ENCODE data around the gene NTRK2. TPM values are rescaled to one million over a fixed set of nuclear protein-coding genes. Genes with fewer than 3 reads are reported as not detected.
"Not testable (repeated sequence)": the region's sequence is repeated elsewhere in the genome, so short reads cannot be mapped to it uniquely, and the experiment has no call there.

NTRK2 gene
- total RNA-seq, 1 donor from 2014 or later = 0.38 TPM

DNA sequence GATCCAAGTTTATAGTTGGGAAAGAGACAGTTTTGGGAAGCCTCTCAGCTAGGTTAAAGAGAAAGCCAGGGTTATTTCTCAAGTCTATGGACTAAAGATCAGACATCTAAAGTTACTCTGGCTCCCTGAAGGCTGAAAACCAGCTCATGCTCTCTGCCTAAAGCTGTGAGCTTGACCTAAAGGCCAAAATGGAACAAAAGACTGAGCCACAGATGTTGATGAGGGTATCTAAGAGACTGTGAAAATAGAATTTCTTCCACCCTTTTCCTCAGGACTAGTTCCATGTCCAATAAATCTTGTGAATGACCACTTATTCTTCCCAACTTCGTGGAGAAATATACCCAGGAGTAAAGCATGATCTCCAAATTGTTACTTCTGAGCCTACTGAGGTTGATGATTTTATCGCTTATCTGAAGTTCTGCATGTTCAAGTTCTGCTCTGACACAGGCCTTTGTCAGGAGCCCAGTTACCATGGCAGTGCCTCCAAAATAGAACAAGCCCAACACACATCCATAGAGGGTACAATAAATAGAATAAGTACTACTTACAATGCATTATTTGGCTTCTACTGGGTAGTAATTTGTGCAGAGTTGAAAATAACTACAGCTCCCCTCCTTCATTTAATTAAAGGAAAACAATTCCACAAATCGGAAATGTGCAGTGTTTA is 373.6 kb downstream of the NTRK2 start:
- no peak for DNase-seq (ENCODE audit: low spot score)
- ATAC-seq = no peak

DNA sequence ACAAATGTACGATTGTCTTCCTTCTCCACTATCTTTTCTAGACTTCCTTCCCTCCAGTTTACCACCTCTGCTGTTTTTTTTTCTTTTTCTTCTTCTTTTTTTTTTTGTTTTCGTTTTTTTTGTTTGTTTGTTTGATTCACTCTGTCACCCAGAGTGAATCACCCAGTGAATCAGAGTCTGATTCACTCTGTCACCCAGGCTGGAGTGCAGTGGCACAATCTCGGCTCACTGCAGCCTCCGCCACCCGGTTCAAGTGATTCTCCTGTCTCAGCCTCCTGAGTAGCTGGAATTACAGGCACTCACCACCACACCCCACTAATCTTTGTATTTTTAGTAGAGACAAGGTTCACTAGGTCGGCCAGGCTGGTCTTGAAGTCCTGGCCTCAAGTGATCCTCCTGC is 375.7 kb downstream of the NTRK2 start:
- no peak for ATAC-seq
- no peak for DNase-seq (ENCODE audit: low spot score)

DNA sequence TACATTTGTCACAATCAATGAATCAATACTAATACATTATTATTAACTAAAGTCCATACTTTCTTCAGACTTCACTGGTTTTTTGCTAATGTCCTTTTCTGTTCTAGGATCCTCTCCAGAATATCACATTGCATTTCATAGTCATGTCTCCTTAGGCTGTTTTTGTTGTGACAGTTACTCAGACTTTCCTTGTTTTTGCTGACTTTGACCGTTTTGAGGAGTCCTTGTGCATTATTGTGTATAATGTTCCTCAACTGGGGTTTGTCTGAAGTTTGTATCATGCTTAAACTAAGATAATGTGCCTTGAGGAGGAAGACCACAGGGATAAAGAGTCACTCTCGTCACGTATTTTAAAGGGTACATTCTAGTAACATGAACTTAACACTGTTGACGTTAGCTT is 376.9 kb downstream of the NTRK2 start:
- DNase-seq (ENCODE audit: low spot score) (no peak), ATAC-seq (no peak)

DNA sequence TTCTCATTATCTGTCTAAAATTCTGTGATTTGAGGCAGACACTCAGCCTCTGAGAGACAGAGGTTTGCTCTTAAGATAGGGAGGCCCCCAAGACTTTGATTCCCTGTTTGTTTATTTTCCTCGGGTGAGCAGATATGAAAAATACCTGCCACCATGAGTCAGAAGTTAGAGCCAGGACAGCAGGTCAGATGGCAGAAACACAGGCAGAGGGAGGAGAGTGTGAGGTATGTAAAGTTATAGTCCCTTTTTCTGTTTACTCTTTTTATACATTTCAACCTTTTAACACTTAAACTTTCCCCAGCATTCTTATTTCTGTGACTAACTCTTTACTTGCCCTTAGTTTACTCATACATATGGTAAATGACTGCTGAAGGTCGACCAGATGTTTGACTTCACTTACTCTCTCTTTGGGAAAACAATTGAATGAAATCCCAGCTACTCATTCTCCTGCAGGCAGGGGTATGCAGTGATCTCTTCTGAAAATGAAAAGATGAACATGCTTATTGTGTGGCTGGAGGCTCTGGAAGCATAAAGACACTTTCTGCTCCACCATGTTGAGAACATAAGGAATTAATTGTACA is 383.8 kb downstream of the NTRK2 start:
- DNase-seq (ENCODE audit: low spot score) (no peak), ATAC-seq (no peak)

DNA sequence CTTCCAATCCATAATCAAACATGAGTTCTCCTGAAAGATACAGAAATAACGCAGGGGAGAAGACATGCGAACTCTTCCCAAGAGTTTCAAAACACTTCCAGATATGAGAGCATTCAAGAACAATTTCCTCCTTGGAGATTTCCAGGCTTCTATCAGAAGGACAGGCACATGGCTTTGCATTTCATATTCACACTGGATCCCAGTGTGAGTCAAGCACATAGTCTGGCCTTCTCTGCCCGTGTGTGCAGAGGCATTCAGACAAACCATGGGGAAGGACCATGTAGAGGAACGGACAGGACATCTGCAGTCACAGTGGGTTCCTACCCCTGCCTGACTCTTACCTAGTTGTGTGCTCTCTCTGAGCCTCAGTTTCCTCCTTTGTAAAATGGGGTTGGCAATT is 384.5 kb downstream of the NTRK2 start:
- DNase-seq (ENCODE audit: low spot score) = no peak
- ATAC-seq = no peak

DNA sequence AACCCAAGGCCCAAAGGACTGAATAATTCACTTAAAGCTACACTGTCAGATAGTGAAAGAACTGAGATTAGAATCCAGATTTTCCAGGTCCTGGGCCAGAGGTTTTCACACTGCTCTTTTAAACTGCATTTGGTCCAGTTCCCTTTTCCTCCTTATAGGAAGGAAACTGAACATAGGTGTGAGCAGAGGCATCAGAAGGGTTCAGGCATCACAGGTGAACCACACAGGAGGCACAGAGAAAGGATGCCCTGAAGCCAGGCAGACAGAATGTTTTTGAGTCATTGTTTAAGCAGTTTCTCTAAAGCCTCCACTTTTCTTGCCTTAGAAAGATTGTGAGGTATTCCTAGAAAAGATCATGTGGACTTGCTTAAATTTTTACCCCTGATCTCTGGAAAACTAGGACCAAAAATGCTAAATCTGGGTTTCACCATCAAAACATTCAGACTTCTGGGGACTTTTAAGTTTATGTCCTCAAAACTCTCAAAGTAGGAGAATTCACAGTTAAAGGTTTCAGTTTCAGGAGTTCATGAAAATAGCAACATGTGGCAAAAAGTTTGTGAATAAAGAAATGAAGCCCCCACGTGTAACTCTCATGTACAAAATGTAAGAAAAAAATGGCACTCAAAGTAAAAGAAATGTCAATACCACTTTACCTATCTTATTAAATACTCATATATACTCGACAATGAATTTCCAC is 386.1 kb downstream of the NTRK2 start:
- DNase-seq (ENCODE audit: low spot score) (no peak), ATAC-seq (no peak)

DNA sequence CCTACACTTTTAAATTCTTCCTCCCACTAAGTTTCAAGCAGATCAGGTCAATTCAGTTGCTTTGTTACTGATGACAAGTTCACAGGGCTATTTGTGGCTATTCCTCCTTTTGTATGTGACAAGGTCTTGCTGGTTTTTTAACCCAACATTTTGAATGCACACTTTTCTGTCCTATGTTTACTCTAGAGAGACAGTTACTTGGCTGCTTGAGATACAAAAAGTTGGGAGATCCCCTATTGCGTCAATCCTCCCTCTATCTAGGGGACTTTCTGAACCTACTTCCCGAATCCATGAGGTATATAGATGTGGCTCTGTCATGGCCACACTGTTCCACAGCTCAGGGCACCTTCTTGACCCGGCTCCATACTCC is 386.7 kb downstream of the NTRK2 start:
- DNase-seq (ENCODE audit: low spot score) = no peak
- no peak for ATAC-seq

DNA sequence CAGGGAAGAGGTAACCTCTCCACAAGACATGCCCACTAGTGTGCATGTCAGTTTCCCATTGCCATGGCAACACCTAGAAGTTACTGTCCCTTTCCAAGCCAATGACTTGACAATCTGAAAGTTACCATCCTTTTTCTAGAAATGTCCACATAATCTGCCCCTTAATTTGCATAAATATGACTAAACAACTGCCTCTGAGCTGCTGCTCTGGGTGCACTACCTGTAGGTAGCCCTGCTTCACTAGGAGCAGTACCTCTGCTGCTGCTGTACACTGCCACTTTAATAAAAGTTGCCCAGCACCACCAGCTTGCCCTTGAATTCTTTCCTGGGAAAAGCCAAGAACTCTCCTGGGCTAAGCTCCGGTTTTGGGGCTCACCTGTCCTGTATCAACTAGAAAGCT is 392.4 kb downstream of the NTRK2 start:
- no peak for DNase-seq (ENCODE audit: low spot score)
- no peak for ATAC-seq

DNA sequence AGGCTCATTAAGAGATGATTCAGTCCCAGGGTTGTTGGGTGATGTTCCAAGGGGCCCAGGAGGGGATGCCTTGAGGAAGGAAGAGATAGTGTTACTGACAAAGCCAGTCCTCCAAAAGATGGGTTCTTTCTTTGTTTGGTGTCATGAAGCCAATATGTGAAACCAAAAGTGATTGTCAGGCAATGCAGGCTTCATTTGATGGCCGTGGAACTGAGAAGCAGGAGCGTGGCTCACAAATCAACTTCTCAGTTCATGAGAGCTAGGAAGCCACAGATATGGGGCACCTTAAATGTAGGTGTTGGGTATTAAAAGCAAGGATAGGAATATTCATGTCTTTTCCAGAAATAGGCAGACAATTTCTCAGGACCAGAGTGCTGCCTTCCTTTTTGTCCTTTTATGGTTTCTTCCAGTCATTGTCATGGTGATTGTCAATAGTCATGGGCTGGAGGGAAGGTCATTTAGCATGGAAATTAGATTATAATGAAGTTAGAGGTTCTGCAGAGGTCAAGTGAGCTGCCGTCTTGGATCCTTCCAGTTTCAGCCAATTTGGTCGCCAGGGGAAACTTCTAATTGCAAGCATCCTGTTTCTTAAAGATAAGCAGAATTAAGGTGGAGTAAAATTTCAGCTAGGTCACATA is 393.0 kb downstream of the NTRK2 start:
- DNase-seq (ENCODE audit: low spot score) = no peak
- ATAC-seq = no peak

DNA sequence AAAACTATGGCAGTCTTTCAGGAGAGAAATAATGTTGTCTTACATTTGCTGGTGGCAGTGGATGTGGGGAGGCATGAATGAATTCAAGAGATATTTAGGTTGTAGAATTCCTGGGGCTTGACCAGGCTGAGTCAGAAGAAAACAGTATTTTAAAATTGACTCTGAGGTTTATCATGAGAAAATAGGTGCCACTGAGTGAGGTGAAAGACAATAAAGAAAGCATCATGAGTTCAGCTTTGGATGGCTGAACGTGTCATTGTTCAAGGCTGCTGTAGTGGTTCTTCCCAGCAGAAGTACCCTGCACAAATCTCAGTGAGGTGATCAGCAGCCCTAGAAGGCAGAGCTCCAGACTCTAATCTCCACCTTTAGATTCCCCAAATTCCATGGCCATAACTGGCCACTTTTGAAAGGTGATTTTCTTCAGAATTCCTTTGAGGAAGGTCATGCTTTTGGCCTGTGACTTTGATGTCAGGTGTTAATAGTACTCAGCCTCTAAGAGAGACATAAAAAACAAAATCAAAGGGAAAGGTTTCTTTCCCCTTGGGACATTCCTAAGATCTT is 395.4 kb downstream of the NTRK2 start:
- no peak for DNase-seq (ENCODE audit: low spot score)

DNA sequence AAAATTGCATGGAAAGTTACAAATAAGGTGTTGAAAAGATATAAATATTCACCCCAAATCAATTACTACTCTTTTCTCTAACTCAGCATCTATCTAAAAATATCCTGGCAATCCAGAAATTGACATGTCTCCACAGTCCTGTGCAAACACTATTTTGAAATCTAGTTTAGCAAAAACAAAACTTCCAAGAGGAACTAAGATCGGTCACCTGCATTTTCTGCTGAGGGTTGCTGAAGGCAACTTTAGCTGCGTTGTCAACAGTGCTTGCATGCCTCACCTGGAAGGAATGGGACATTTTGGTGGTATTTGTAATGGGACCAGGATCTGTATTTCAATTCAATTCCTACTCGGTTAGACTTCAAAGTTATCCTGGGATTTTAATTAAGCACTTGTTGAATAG is 398.3 kb downstream of the NTRK2 start:
- ATAC-seq = no peak
- DNase-seq (ENCODE audit: low spot score) = no peak

More for the DNA sequence above, 395.4 kb downstream of the NTRK2 start:
- ATAC-seq = no peak

DNA sequence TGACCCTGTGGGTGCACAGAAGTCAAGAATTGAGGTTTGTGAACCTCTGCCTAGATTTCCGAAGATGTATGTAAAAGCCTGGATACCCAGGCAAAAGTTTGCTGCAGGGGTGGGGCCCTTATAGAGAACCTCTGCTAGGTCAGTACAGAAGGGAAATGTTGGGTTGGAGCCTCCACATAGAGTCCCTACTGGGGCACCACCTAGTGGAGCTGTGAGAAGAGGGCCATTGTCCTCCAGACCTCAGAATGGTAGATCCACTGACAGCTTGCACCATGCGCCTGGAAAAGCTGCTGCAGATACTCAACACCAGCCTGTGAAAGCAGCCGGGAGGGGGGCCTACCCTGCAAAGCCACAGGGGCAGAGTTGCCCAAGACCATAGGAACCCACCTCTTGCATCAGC is 399.9 kb downstream of the NTRK2 start:
- ATAC-seq; DNase-seq (ENCODE audit: low spot score): not testable (repeated sequence)

All from left lobe of liver (tissue), 2 donors.